Effector CD8-positive, alpha-beta T cell (primary cell): Measurements from ENCODE around the gene KIRREL3.

Experiments
- DNase-seq: peaks from one replicate; lab custom pipeline; 2025; lab: John Stamatoyannopoulos, UW

Gene KIRREL3

GRCh38 chr11:126485986-126486635 lies 514.5 kb downstream of the KIRREL3 start:
- DNase-seq = no peak

- DNase-seq = no peak
Measured at GRCh38 chr11:126485021-126485792, 515.4 kb downstream of the KIRREL3 start.

- DNase-seq = no peak
Measured at GRCh38 chr11:126484266-126484665, 516.3 kb downstream of the KIRREL3 start.

- DNase-seq = no peak
Measured at GRCh38 chr11:126483621-126484195, 516.9 kb downstream of the KIRREL3 start.

GRCh38 chr11:126482586-126483108 lies 517.9 kb downstream of the KIRREL3 start:
- DNase-seq = no peak

GRCh38 chr11:126481303-126481680 lies 519.3 kb downstream of the KIRREL3 start:
- DNase-seq = no peak

- DNase-seq = peak; percentile 44
Measured at GRCh38 chr11:126480410-126481302, 519.9 kb downstream of the KIRREL3 start.

- DNase-seq = no peak
Measured at GRCh38 chr11:126480015-126480409, 520.6 kb downstream of the KIRREL3 start.

- DNase-seq = no peak
Measured at GRCh38 chr11:126479178-126479930, 521.2 kb downstream of the KIRREL3 start.

- no peak for DNase-seq
Measured at GRCh38 chr11:126478466-126478865, 522.1 kb downstream of the KIRREL3 start.

GRCh38 chr11:126477535-126478305 lies 522.9 kb downstream of the KIRREL3 start:
- no peak for DNase-seq

GRCh38 chr11:126476977-126477376 lies 523.6 kb downstream of the KIRREL3 start:
- no peak for DNase-seq

- DNase-seq = no peak
Measured at GRCh38 chr11:126476266-126476924, 524.2 kb downstream of the KIRREL3 start.

GRCh38 chr11:126475014-126475991 lies 525.3 kb downstream of the KIRREL3 start:
- DNase-seq = no peak

- no peak for DNase-seq
Measured at GRCh38 chr11:126474220-126474619, 526.4 kb downstream of the KIRREL3 start.

GRCh38 chr11:126473269-126473668 lies 527.3 kb downstream of the KIRREL3 start:
- DNase-seq = no peak

- no peak for DNase-seq
Measured at GRCh38 chr11:126469311-126469710, 531.3 kb downstream of the KIRREL3 start.

- no peak for DNase-seq
Measured at GRCh38 chr11:126468102-126468521, 532.5 kb downstream of the KIRREL3 start.

- no peak for DNase-seq
Measured at GRCh38 chr11:126467471-126467870, 533.1 kb downstream of the KIRREL3 start.
